Aorta (tissue), 5 donors: ENCODE measurements around the gene RNF32. TPM values are rescaled to one million over a fixed set of nuclear protein-coding genes. Genes with fewer than 3 reads are reported as not detected.
A peak's percentile ranks its signal among the peaks of the same experiment; 100 is the strongest.

Source experiments
- ATAC-seq: fragments of 200-7000 bp; cut with Tn5 transposase; one replicate; pipeline ENCODE4 v1.9.1; 2022; ENCODE audit warnings: moderate library complexity; ENCODE audit not compliant: low FRiP score
- DNase-seq, 2 donors: peaks; one replicate each; pipeline ENCODE4 v3.0.0-alpha.2; 2020
- H3K27ac ChIP-seq, 2 donors: one replicate each; pipeline ENCODE4 v1.5.1; 2013; ENCODE audit warnings: low read length in 2 of 2, mild to moderate bottlenecking in 2 of 2, moderate library complexity in 2 of 2, control low read depth in 1 of 2, inconsistent platforms in 1 of 2, low read depth in 1 of 2
- H3K27me3 ChIP-seq, 2 donors: one replicate each; pipeline ENCODE4 v1.6.1; 2013; ENCODE audit warnings: control low read depth in 1 of 2, low read length in 1 of 2, mild to moderate bottlenecking in 1 of 2, moderate library complexity in 1 of 2; ENCODE audit not compliant: insufficient read depth in 2 of 2, control insufficient read depth in 1 of 2
- H3K36me3 ChIP-seq, 2 donors: one replicate each; pipeline ENCODE4 v1.6.1; 2013; ENCODE audit warnings: control low read depth in 1 of 2, low read length in 1 of 2, mild to moderate bottlenecking in 1 of 2; ENCODE audit not compliant: insufficient read depth in 2 of 2, control insufficient read depth in 1 of 2
- H3K4me1 ChIP-seq, 2 donors: one replicate each; pipeline ENCODE4 v1.6.1; 2013; ENCODE audit warnings: low read length in 2 of 2, control low read depth in 1 of 2, mild to moderate bottlenecking in 1 of 2, moderate library complexity in 1 of 2; ENCODE audit not compliant: insufficient read depth in 2 of 2, control insufficient read depth in 1 of 2
- H3K4me3 ChIP-seq, 2 donors: one replicate each; pipeline ENCODE4 v1.5.1; 2013; ENCODE audit warnings: low read length in 2 of 2, control low read depth in 1 of 2, mild to moderate bottlenecking in 1 of 2
- H3K9me3 ChIP-seq: one replicate; pipeline ENCODE4 v1.6.1; 2013; ENCODE audit warnings: mild to moderate bottlenecking, low read length; ENCODE audit not compliant: control insufficient read depth
- WGBS, 2 donors: extraction: QIAGEN DNeasy Blood & Tissue Kit; methylation state at CpG; one replicate each; pipeline ENCODE4 v1.1.7; 2013; 5-methylcytosine and 5-hydroxymethylcytosine counted together
- intact Hi-C, 2 donors: fragments of 100-400 bp; cut with DNase I; formaldehyde crosslinking; loops; one replicate each; pipeline versions ENCODE4 v1.14.2 to v1.15.0; 2022
- long read RNA-seq, 2 donors: library from polyadenylated mRNA; unstranded; transcript quantifications; one replicate each; pipeline ENCODE4 v2.0.0, GENCODE V29; 2020 to 2021
- polyA plus RNA-seq, 2 donors: library from polyadenylated mRNA; stranded (reverse); fragments of 200-250 nt; gene quantifications; one replicate each; pipeline ENCODE4 v1.2.3, GENCODE V29; 2013
- total RNA-seq, 2 donors: library from RNA; stranded (reverse); fragmentation: NEBNext Ultra II Directional; extraction: Animal tissue kit (Norgen Biotek cat#: 25700); gene quantifications; one replicate each; pipeline ENCODE4 v1.2.1, GENCODE V29; 2021
- donor health status: healthy with polysubstance abuse.
- donor health status: Bipolar disorder and iron deficiency.
- donor health status: DM: no; HTN: no; CAD: no.
- donor health status: DM: no; HTN: no; CAD: no.
- donor health status: DM: yes; HTN: yes; CAD: no.

The RNF32 gene
- total RNA-seq (under 1 TPM in 1 of 2 donors, not detected in 1; 0.72 TPM), polyA plus RNA-seq (under 1 TPM in 1 of 2 donors, not detected in 1; 0.20 TPM)
- long read RNA-seq, donor 1, partial matches to known transcripts = 0 of 1 reads
- long read RNA-seq, donor 1, other reads (novel, unspliced or antisense) = 1 of 1 reads
- long read RNA-seq, donor 2, partial matches to known transcripts = 0 of 5 reads
- long read RNA-seq, donor 2, other reads (novel, unspliced or antisense) = 5 of 5 reads

DNA sequence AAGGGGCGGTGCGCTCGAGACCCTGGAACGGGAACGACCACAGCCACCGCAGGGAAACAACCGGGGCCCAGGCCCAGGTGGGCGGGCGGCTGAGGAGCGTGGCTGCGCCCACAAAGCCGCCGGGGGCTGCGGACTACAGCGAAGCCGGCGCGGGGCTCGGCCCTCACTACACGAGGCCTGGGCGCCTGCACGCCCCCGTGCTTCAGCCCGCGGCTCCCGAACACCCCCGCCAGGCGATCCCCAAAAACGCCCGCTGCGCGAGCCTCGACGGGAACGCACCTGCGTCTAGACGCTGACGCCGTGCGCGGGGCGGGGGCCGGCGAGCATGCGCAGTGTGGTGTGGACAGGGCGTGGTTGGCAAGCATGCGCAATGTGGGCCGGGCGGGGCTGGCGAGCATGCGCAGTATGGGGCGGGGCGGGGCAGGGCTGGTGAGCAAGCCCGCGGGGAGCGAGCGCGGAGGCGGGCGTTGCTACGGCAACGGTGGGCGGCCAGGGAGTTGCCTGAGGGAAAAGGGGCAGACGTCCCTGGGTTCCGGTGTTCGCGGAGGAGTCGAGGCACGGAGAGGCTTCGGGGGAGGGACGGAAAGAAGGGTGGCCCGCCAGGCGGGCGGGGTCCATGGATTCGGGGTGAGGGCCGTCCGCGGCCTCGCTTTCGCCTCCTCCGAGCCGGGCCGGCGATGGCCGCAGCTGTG lies at the start of gene RNF32:
TSS of gene RNF32 (plus strand) at position 518 of the 692 bp plus-strand sequence. CDS start 3,104 bp downstream, outside the sequence.
- DNase-seq (peak; percentile 94 to 97), ATAC-seq (peak; percentile 98)
- H3K4me1 ChIP-seq = no peaks in the 10 kb centered on the region
- intact Hi-C loops = no loop called here
- 2% methylated on average over 75 to 85 of the region's 85 CpGs for WGBS, 2 donors
- no peaks in the 10 kb centered on the region for H3K27me3 ChIP-seq
- H3K4me3 ChIP-seq = peak within 1 kb of the TSS; percentile 27 to 33
- no peak within 1 kb of the TSS for H3K27ac ChIP-seq
- H3K9me3 ChIP-seq = peaks cover 2% of the 10 kb centered on the region
- no peaks in the 10 kb centered on the region for H3K36me3 ChIP-seq

DNA sequence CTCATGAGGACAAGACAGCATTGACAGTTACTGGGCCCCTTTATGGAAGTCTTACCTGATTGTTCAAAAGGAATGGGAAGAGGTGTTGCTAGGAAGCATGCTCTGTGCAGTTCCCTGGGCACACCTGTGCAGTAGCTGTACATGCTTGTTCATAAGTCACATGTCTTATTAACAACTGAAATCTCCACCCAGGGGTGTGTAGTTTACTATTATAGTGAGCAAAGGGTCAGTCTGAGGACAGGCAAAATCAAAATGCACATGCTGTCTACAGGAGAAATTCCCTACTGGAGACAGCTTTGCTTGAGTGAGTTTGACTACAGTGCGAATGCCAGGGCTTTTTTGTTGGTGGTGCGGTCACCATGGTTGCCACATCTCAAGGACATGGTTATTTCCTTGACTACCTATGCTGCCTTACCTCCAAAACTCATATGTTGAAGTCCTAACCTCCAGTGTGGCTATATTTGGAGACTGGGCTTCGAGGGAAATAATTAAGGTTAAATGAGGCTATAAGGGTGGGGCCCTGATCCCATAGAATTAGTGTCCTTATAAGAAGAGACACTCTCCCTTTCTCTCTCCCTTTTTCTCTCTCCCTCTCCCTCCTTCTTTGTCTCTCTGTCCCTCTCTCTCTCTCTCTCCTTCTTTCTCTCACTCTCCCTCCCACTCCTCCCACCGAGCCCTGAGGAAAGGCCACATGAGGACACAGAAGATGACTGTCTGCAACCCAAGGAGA lies 48.3 kb upstream of the RNF32 start:
- no peak for DNase-seq
- no peaks in the 10 kb centered on the region for H3K4me1 ChIP-seq
- 84 to 88% methylated on average over 4 of the region's 4 CpGs for WGBS, 2 donors
- no peak overlapping the region for H3K4me3 ChIP-seq
- H3K27me3 ChIP-seq = peaks cover 0 to 1% of the 10 kb centered on the region in 2 donors
- intact Hi-C loops = no loop called here
- H3K9me3 ChIP-seq = peaks cover 14% of the 10 kb centered on the region
- H3K27ac ChIP-seq = no peak overlapping the region
- no peaks in the 10 kb centered on the region for H3K36me3 ChIP-seq
- ATAC-seq = no peak

DNA sequence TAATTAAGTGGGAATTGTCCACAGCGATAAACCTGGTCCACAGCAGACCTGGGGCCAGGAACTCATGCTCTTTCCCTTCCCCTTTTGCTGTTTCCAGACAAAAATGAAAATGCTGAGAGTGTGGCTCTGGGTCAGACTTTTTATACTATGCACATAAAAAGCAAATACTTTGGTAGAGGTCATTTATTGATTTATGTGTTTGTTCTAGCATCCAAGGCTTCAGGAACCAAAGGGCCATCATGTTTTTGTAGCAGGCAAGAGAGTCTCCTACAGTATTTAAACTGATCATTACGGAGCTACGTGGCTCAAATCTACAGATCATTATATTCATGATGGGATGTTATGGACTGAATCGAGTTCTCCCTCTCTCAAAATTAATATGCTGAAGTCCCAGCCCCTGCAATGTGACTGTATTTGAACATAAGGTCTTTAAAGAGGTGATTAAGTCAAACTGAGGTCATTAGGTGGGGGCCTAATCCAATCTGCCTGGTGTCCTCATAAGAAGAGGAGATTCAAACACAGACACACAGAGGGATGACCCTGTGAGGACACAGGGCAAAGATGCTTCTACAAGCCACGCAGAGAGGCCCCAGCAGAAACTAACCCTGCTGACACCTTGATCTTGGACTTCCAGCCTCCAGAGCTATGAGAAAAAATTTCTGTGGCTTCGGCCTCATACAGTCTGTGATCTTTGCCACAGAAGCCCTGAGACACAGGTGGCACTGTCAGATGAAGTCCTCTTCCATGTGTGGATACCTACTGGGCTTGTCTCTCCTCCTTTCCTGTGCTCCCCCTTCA lies 46.1 kb upstream of the RNF32 start:
- H3K27ac ChIP-seq = no peak overlapping the region
- no peaks in the 10 kb centered on the region for H3K4me1 ChIP-seq
- no peak for DNase-seq
- 85 to 92% methylated on average over 6 of the region's 6 CpGs for WGBS, 2 donors
- peaks cover 14% of the 10 kb centered on the region for H3K9me3 ChIP-seq
- intact Hi-C loops = no loop called here
- no peaks in the 10 kb centered on the region for H3K36me3 ChIP-seq
- H3K4me3 ChIP-seq = no peak overlapping the region
- ATAC-seq = no peak
- no peaks in the 10 kb centered on the region for H3K27me3 ChIP-seq

DNA sequence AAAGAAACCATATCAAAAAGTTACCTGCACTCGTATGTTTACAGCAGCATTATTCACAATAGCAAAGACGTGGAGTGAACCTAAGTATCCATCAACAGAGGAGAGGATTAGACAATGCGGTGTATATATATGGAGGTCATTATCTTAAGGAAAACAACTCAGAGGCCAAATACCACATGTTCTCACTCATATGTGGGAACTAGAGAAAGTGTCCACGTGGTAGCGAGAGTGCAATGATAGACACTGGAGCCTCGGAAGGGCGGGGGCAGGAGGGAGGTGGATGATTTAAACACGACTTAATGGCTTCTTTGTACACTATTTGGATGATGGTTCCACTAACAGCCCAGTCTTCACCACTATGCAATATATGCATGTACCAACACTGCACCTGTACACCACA lies 40.1 kb upstream of the RNF32 start:
- no peaks in the 10 kb centered on the region for H3K4me1 ChIP-seq
- H3K36me3 ChIP-seq = no peaks in the 10 kb centered on the region
- H3K4me3 ChIP-seq = no peak overlapping the region
- intact Hi-C loops = no loop called here
- DNase-seq = no peak
- no peak for ATAC-seq
- H3K27ac ChIP-seq = no peak overlapping the region
- peaks cover under 1% of the 10 kb centered on the region for H3K9me3 ChIP-seq
- 43 to 50% methylated on average over 8 of the region's 8 CpGs for WGBS, 2 donors
- H3K27me3 ChIP-seq = no peaks in the 10 kb centered on the region

DNA sequence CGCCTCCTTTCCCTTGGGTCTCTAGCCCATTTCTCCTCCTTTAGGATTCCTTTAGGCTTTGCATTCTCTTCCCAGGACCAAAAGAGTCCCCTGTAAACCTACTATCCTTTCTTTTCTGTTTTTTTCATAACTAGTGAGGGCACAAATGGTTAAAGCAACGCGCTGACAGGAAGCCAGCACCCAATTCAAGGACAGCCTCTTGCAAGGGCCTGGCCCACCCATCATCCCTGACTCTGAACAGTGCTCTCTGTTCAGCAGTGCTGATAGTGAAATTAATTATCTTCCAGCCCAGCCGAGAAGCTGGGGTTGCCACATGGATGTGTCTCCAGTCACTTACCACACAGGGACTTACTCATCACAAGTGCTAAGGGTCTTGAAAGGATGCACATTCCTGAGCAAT lies 38.3 kb upstream of the RNF32 start:
- no peaks in the 10 kb centered on the region for H3K36me3 ChIP-seq
- no peak overlapping the region for H3K4me3 ChIP-seq
- no peak overlapping the region for H3K27ac ChIP-seq
- ATAC-seq (no peak), DNase-seq (no peak)
- H3K9me3 ChIP-seq = no peaks in the 10 kb centered on the region
- intact Hi-C loops = no loop called here
- no peaks in the 10 kb centered on the region for H3K27me3 ChIP-seq
- H3K4me1 ChIP-seq = no peaks in the 10 kb centered on the region
- WGBS, 2 donors = 76 to 87% methylated on average over 4 of the region's 4 CpGs

DNA sequence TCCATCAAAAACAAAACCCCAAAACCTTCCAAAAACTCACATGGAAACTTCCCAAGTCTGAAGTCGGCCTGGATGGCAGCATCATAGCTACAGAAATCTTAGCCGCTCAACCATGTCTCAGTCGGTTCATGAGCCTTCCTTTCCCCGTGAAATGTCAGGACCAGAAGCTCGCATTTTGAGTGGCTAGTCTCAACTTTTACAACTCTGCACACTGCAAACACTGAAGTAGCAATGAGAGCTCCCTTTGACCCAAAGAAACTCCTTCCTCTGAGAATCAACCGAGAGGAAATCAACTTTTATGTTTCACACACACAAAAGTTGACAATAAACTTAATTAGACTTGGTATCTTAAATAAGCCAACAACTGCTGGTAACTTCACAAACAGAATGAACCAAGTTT lies 37.6 kb upstream of the RNF32 start:
- ATAC-seq = no peak
- Histone ChIP-seq H3K27me3 (no peaks in the 10 kb centered on the region), H3K36me3 (no peaks in the 10 kb centered on the region), H3K9me3 (no peaks in the 10 kb centered on the region), H3K27ac (no peak overlapping the region), H3K4me3 (no peak overlapping the region), H3K4me1 (no peaks in the 10 kb centered on the region)
- WGBS, 2 donors = 71 to 76% methylated on average over 6 of the region's 6 CpGs
- DNase-seq = no peak
- intact Hi-C loops = no loop called here

DNA sequence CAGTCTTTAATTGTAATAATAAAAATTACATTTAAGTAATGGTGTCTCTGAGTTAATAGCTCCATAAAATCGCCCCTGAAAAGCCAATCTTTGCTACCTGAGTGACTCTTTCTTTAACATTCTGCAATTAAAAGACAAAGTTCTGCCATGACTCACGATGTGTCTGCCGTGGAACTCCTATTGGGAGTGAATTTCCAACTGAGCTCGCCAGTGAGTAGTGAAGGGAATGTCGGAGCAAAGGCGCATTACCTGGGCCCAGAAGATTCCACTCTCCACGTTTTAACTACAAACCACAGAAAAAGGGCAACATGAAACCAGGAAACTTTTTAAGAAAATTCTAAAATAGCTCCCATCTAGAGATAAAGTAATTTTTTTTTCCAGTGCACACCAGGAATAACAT lies 36.9 kb upstream of the RNF32 start:
- no peak for ATAC-seq
- Histone ChIP-seq H3K9me3 (no peaks in the 10 kb centered on the region), H3K36me3 (no peaks in the 10 kb centered on the region), H3K27me3 (no peaks in the 10 kb centered on the region), H3K27ac (no peak overlapping the region), H3K4me3 (no peak overlapping the region), H3K4me1 (no peaks in the 10 kb centered on the region)
- WGBS, 2 donors = 80 to 90% methylated on average over 7 of the region's 7 CpGs
- intact Hi-C loops = no loop called here
- DNase-seq = no peak

DNA sequence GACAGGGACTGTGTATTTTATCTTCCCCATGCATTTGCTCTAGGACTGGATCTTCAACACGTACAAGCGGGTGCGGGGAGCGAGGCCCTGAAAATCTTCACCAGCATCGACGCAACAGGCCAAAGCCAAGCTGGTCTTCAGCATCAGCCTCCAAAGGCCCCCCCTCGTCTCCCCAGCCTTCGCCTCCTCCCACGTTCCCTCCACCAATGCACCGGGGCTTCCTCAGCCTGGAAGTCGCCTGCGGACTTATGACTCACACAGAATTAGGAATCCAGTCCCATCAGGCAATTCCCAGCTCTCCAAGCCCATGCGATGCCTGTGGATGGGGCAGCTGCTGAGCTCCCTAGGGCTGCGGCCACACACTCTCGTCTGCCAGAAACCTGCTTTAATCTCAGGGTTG lies 36.3 kb upstream of the RNF32 start:
- ATAC-seq (no peak), DNase-seq (no peak)
- H3K27ac ChIP-seq = no peak overlapping the region
- H3K9me3 ChIP-seq = no peaks in the 10 kb centered on the region
- 76 to 78% methylated on average over 15 of the region's 15 CpGs for WGBS, 2 donors
- no peaks in the 10 kb centered on the region for H3K4me1 ChIP-seq
- intact Hi-C loops = no loop called here
- H3K4me3 ChIP-seq = no peak overlapping the region
- no peaks in the 10 kb centered on the region for H3K27me3 ChIP-seq
- no peaks in the 10 kb centered on the region for H3K36me3 ChIP-seq
